GM12891 (cell line): ENCODE measurements around the gene CACNB4.
"Not testable (repeated sequence)": the region's sequence is repeated elsewhere in the genome, so short reads cannot be mapped to it uniquely, and the experiment has no call there.

Source experiments
- DNase-seq: peaks from one replicate; pipeline ENCODE4 v3.0.0; 2011; ENCODE audit warnings: low spot score; ENCODE audit not compliant: insufficient read length
- FAIRE-seq: peaks from 2 replicates; lab custom pipeline; 2011; peaks lifted over from hg19 to GRCh38; lab: Jason Lieb, UNC
- PAX5 ChIP-seq: IDR thresholded peaks from 2 replicates; pipeline ENCODE4 v1.6.1; 2011; ENCODE audit warnings: low read length, moderate library complexity, mild to moderate bottlenecking; ENCODE audit not compliant: insufficient read depth, severe bottlenecking
- POLR2A ChIP-seq: IDR thresholded peaks from 2 replicates; pipeline ENCODE4 v1.6.1; 2011; ENCODE audit warnings: low read depth, low read length, control low read depth
- POLR2AphosphoS5 ChIP-seq: IDR thresholded peaks from 2 replicates; pipeline ENCODE4 v1.6.1; 2011; ENCODE audit warnings: low read depth, low read length, control low read depth
- POU2F2 ChIP-seq: IDR thresholded peaks from 2 replicates; pipeline ENCODE4 v1.6.1; 2011; ENCODE audit warnings: low read depth, mild to moderate bottlenecking, control low read depth, low read length, moderate library complexity
- SPI1 ChIP-seq: IDR thresholded peaks from 2 replicates; pipeline ENCODE4 v1.6.1; 2011; ENCODE audit warnings: low read depth, low read length, control low read depth
- TAF1 ChIP-seq: IDR thresholded peaks from 2 replicates; pipeline ENCODE4 v1.6.1; 2011; ENCODE audit warnings: low read depth, low read length, control low read depth

The CACNB4 gene

DNA sequence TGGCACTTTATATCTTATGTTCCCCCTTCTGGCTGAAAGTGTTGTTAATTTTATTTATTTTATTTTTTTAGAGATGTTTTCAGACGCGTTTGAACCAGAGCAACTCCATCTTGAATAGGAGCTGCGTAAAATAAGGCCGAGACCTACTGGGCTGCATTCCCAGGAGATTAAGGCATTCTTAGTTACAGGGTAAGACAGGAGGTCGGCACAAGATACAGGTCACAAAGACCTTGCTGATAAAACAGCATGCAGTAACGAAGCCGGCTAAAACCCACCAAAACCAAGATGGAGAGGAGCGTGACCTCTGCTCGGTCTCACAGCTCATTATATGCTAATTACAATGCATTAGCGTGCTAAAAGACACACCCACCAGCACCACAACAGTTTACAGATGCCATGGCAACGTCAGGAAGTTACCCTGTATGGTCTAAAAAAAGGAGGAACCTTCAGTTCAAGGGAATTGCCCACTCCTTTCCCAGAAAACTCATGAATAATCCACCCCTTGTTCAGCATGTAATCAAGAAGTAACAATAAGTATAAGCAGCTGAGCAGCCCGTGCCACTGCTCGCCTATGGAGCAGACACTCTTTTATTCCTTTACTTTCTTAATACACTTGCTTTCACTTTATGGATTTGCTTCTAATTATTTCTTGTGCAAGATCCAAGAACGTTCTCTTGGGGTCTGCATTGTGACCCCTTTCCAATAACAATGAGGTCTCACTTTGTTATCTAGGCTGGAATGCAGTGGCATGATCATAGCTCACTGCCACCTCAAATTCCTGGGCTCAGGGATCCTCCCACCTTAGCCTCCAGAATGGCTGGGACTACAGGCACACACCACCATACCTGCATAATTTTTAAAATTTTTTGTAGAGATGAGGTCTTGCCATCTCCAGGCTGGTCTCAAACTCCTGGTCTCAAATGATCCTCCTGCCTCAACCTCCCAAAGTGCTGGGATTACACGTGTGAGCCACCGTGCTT lies 55.9 kb downstream of the CACNB4 start:
- FAIRE-seq = peak; percentile 45
- peak; percentile 39; the same call in 1 of the 2 replicates for TF ChIP-seq POU2F2
- no peak for TF ChIP-seq TAF1
- no peak for DNase-seq

DNA sequence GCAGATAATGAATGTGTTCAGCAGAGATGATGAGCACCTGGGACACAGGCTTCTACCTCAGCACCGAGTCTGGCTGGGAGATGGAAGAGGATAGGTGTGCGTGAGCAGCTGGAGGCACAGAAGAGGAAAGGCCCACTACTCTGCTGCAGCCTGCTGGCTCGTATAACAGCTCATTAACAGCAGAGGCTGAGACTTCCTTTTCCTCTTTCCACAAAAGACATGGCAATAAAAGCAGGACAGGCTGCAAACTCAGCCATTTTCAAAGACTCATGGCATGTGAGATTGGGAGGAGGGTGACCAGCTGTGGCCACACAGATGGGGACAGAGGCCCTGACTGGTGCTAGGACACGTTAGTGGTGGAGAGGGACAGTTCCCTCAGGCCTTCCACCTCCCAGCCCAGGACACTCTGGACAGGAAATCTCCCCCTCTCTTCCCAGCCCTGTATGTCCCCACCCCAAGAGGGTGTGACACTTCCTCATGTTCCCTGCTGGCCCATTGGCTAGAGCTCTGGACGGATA lies 60.3 kb downstream of the CACNB4 start:
- TF ChIP-seq SPI1 (no peak), POLR2AphosphoS5 (no peak)
- DNase-seq = no peak

DNA sequence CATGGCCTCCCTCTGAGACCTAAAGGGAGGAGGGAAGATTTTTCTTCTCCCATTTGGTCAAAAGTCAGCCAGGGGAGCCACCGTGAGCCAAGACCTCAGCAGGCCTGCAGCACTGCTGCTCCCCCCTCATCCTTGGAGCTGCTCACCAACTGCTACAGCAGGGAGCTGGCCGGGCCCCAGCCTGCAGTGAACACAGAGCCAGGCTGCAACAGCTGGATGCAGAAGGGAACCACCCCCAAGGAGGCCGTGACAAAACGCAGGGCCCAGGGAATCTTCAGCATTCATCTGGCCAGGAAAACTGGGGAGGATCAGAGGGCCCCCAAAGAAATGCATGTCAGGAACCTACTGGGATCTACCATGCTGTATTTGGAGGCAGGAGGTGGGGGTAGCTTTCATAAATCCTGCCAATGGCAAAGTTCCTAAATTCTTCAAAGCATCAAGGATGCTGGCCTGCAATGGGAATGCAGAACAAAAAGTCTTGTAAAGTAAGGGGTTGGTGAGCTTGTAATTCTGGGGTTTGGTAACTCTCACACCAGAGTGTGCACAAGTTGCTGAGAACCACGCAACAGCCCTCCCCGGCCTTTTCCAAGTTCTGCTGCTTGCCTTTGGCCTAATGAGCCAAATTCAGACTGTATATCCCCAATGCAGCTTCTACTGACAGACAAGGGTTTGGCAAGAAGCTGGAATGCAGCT lies 61.0 kb downstream of the CACNB4 start:
- no peak for DNase-seq

More for the DNA sequence above, 60.3 kb downstream of the CACNB4 start:
- FAIRE-seq = no peak

DNA sequence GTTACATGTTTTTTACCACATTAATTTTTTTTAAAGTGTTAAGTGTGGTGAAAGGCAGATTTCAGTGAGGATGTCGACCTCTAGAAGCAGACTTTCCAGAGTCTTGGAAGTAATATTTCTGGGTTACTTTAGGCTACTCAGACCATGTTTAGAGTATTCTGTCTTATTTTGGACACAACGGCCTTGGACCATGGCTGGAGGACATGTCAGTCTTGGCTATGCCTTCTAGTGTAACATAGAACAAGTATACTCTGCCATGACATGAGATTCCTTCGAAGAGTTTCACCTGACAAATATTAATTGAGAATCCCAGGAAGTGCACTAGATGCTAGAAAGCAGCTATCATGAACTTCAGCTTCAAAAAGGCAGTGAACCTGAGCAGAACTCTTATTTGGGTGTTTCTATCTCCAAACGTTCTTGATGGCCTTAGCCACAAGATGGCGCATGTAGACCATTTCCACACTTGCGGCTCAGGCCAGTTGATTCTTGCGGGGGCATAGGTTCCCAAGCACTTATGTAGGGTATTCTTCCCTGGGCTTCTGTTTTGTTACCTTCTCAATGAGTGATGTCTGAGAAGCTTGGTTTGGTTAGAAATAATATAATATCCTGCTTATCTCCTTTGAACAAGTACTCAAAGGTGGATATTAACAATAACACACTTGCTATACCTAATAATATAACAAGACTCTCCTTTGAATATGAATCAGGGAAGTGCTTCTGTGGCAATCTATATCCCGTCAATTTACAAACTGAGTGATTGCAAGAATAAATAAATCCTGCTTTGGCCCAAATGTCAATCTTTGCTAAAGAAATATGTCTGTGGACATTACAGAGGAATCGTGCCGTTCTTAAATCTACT lies 62.0 kb downstream of the CACNB4 start:
- TF ChIP-seq POLR2AphosphoS5 (no peak), POU2F2 (no peak), SPI1 (no peak), PAX5 (no peak), POLR2A (no peak), TAF1 (no peak)
- DNase-seq (peak; percentile 39), FAIRE-seq (peak; percentile 94)

More for the DNA sequence above, 61.0 kb downstream of the CACNB4 start:
- FAIRE-seq = no peak
- TF ChIP-seq TAF1 (no peak), SPI1 (no peak), POLR2AphosphoS5 (no peak), POLR2A (no peak), POU2F2 (no peak), PAX5 (no peak)

DNA sequence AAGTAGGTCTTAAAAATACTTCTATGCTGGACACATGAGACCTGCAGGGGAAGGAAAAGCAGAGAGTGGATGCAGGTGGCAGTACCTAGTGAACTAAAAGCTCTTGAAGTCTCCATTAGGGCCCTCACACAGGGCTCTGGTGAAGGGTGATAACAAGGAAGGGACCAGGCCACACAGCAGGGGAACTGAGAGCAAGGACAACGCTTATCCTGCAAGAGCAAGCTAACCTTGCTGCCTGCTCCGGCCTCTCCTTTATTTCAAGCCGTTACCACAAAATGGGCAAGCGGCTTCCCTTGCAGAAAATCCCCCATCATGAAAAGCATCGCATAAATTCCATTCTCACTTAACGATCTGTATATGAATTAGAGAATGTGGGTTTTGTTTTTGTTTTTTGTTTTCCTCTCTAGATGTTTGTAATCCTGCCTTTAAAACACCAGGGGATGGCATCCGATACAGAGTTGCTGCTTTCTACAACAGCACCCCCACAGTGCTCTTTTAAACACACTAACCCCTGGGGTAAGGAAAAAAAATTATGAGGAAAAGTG lies 64.5 kb downstream of the CACNB4 start:
- no peak for TF ChIP-seq POLR2AphosphoS5
- no peak for TF ChIP-seq SPI1
- TF ChIP-seq PAX5 = no peak
- TF ChIP-seq TAF1 = no peak
- TF ChIP-seq POU2F2 = no peak
- no peak for TF ChIP-seq POLR2A
- DNase-seq = no peak
- FAIRE-seq = no peak

DNA sequence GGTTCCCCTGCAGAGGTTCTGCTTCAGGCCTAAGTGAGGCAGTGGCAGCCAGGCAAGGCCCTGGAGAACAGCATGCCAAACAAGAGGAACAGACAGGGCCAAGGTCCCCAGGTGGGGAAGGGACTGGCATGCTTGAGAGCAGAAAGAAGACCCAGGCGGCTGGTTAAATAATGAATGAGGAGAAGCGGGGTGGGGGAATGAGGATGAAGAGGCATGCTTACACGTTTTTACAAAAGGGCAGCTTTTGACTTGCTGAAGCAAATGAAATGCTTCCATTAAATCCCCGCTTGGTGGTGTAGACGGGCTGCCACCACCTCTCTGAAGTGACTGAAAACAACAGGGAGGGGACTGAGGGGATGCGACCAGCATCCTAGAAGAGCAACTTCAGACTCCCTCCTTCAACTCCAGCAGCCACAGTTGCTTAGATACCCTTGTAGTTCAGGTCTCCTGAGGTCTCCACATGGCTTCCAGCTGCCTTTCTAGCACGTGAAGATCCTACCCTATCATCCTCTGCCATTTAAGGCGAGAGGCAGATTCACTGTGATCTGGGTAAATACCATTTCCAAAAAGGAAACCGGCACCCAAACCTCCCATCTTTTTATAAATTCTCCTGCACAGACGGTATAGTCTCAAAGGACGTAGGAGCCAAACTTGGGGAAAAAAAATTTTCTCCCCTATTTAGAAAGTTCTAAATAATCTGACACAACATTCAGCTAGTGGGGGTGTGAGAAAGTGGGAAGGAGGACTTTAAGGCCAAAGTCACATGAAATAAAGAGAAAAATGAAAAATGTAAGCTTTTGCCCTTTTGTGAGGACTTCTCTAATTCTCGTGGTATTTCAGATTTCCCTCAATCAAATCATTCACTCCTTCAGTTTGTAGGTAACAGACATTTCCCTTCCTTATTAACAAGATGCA lies 65.6 kb downstream of the CACNB4 start:
- DNase-seq (no peak), FAIRE-seq (no peak)
- no peak for TF ChIP-seq PAX5
- no peak for TF ChIP-seq POLR2AphosphoS5
- TF ChIP-seq POU2F2 = no peak
- no peak for TF ChIP-seq SPI1
- no peak for TF ChIP-seq TAF1
- no peak for TF ChIP-seq POLR2A

DNA sequence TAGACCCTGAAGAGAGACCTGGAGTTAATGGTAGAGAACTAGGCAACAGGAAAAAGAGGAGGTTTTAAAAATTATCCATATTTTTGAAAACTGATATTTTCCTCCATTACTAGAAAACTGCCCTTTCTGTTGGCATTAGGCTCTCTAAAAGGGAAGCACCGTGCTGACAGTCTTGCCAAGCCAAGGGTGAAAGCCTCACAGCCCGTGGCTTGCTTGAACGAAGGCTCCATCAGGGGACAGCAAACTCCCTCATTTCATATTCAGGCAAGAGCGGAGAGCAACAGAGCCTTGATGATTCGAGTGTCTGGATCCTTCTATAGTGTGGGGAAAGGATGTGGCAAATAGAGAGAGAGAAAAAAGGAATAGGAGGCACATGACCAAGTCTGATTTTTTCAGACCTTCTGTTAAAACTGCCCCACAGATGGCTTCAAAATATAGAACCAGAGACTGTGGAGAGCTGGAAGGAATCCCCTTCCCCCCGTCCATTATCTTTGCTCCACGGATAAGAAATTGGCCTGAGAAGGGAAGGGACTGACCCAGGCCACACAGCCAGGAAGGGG lies 67.0 kb downstream of the CACNB4 start:
- TF ChIP-seq PAX5 = no peak
- TF ChIP-seq SPI1 = no peak
- no peak for TF ChIP-seq POLR2A
- TF ChIP-seq POU2F2 = no peak
- no peak for TF ChIP-seq POLR2AphosphoS5
- no peak for TF ChIP-seq TAF1
- DNase-seq (no peak), FAIRE-seq (no peak)

DNA sequence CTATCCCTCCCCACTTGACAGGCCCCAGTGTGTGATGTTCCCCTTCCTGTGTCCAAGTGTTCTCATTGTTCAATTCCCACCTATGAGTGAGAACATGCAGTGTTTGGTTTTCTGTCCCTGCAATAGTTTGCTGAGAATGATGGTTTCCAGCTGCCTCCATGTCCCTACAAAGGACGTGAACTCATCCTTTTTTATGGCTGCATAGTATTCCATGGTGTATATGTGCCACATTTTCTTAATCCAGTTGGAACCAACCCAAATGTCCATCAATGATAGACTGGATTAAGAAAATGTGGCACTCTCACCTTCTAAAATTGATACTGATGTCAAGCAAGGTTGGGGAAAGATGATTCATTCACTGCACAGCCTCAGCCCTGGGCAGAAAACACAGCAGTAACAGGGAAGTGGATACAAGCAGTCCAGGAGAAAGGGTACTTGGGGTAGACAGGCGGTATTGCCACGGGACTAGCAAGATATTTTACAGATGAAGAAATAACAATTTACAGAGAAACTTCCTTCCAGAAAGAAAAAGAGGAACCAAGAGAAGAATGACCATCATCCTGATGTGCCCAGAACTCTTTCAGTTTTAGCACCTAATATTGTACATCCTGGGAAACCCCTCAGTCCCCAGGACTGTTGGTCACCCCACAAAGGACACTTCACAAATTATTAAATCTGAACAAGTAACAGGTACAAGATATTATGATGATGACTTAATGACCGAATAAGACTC lies 68.1 kb downstream of the CACNB4 start:
- FAIRE-seq, DNase-seq: not testable (repeated sequence)
- peak; percentile 63 for TF ChIP-seq SPI1
